Gastrocnemius medialis (tissue), 4 donors: Measurements from ENCODE around the gene ATXN1. TPM values are rescaled to one million over a fixed set of nuclear protein-coding genes. Genes with fewer than 3 reads are reported as not detected.
A peak's percentile ranks its signal among the peaks of the same experiment; 100 is the strongest.

ENCODE experiments used
- ATAC-seq, 2 donors: fragments of 150-250 bp; one replicate each; pipeline ENCODE4 v1.9.1; 2016
- DNase-seq, 2 donors: peaks; one replicate each; pipeline ENCODE4 v3.0.0-alpha.2; 2019
- H3K27ac ChIP-seq, 4 donors: fragments of 200-600 bp; sonication (generic); 1 replicate in 1 of 4; 2 replicates in 3 of 4; pipeline ENCODE4 v1.5.1; 2016 to 2018; ENCODE audit warnings: mild to moderate bottlenecking in 2 of 4, moderate library complexity in 1 of 4
- H3K27me3 ChIP-seq, 3 donors: fragments of 200-600 bp; sonication (generic) in 2 of 3; 1 replicate in 1 of 3; 2 replicates in 2 of 3; pipeline versions ENCODE4 v1.5.1 to v1.6.0; 2016 to 2019; ENCODE audit warnings: mild to moderate bottlenecking in 1 of 3, moderate library complexity in 1 of 3
- H3K36me3 ChIP-seq, 2 donors: fragments of 200-600 bp; sonication (generic) in 1 of 2; one replicate each; pipeline ENCODE4 v1.5.1; 2017 to 2018
- H3K4me1 ChIP-seq, 2 donors: fragments of 200-600 bp; sonication (generic) in 1 of 2; one replicate each; pipeline ENCODE4 v1.5.1; 2016 to 2017; ENCODE audit warnings: mild to moderate bottlenecking in 2 of 2
- H3K4me3 ChIP-seq, 4 donors: fragments of 200-600 bp; sonication (generic) in 3 of 4; 1 replicate in 1 of 4; 2 replicates in 3 of 4; pipeline ENCODE4 v1.5.1; 2016 to 2019; ENCODE audit warnings: mild to moderate bottlenecking in 2 of 4
- H3K9me3 ChIP-seq, 3 donors: fragments of 200-600 bp; sonication (generic) in 2 of 3; 1 replicate in 1 of 3; 2 replicates in 2 of 3; pipeline ENCODE4 v1.5.1; 2016 to 2019
- CTCF ChIP-seq, 5 experiments: fragments of 450-650 bp in 3 of 5; fragments of 200-600 bp in 2 of 5; sonication (generic) in 2 of 5; IDR thresholded peaks in 4 of 5; conservative IDR thresholded peaks in 1 of 5; 1 replicate in 4 of 5; 2 replicates in 1 of 5; pipeline ENCODE4 v1.5.1; 2016 to 2019; ENCODE audit warnings: antibody characterized with exemption in 5 of 5, mild to moderate bottlenecking in 3 of 5, moderate library complexity in 3 of 5
- POLR2A ChIP-seq, 2 donors: fragments of 450-650 bp; IDR thresholded peaks; one replicate each; pipeline ENCODE4 v1.6.1; 2017; ENCODE audit warnings: antibody characterized with exemption in 2 of 2, mild to moderate bottlenecking in 2 of 2, moderate library complexity in 2 of 2
- in situ Hi-C, 4 donors: fragments of 200-750 bp; cut with MboI; loops; one replicate each; pipeline versions ENCODE4 v1.15.0 to v1.8.0; 2017; ENCODE audit warnings: low sequenced_read_pairs in 4 of 4
- intact Hi-C: fragments of 100-400 bp; cut with DNase I; formaldehyde crosslinking; loops from one replicate; pipeline ENCODE4 v1.15.1; 2023; ENCODE audit warnings: low total_unique reads
- total RNA-seq, 4 donors: library from RNA; depleted of rRNA; stranded (reverse); fragments of >200 nt; gene quantifications; one replicate each; pipeline versions ENCODE4 v1.1.0 to v1.2.3, GENCODE V29; 2016

ATXN1 gene
- total RNA-seq, result 10 to 100 TPM; 21.8 to 42.9 (median 33.1) TPM

GRCh38 chr6:16760516-16761470 is at the start of gene ATXN1:
ATXN1 (minus strand) TSS chr6:16761460.
- no peaks in the 10 kb centered on the region for H3K9me3 ChIP-seq
- H3K27me3 ChIP-seq, result no peaks in the 10 kb centered on the region
- intact Hi-C loops, result loop anchor here (2.0 to 10.0 kb wide), 7 partner anchors 20 to 944 kb away; partner anchors contain the start of gene NUP153
- DNase-seq, result peak; percentile 35 to 64
- H3K36me3 ChIP-seq, result no peaks in the 10 kb centered on the region
- H3K4me1 ChIP-seq, result peaks cover 33 to 40% of the 10 kb centered on the region in 2 donors
- TF ChIP-seq CTCF (IDR thresholded peaks at IDR 0.05 in 4 of 5, conservative IDR thresholded peaks at IDR 0.05 in 1 of 5), result no peak
- peak; percentile 63 to 74 for TF ChIP-seq POLR2A (IDR thresholded peaks at IDR 0.05)
- peak; percentile 11 to 23 for ATAC-seq
- H3K27ac ChIP-seq, result peak within 1 kb of the TSS; percentile 96 to 99 (median 98)
- in situ Hi-C loops, result loop anchor here in 2 of 4 donors (10.0 kb wide), 1 partner anchor 246 kb away; no protein-coding TSS in a partner anchor
- H3K4me3 ChIP-seq, result peak within 1 kb of the TSS; percentile 85 to 97 (median 91)

- no peak overlapping the region for H3K27ac ChIP-seq
- intact Hi-C loops, result no loop called here
- H3K36me3 ChIP-seq, result peaks cover 0 to 3% of the 10 kb centered on the region in 2 donors
- DNase-seq, result no peak
- in situ Hi-C loops, result loop anchor here in 1 of 4 donors (25.0 kb wide), 1 partner anchor 152 kb away; no protein-coding TSS in a partner anchor
- no peaks in the 10 kb centered on the region for H3K27me3 ChIP-seq
- no peak for TF ChIP-seq CTCF (IDR thresholded peaks at IDR 0.05 in 4 of 5, conservative IDR thresholded peaks at IDR 0.05 in 1 of 5)
- TF ChIP-seq POLR2A (IDR thresholded peaks at IDR 0.05), result no peak
- H3K4me3 ChIP-seq, result no peak overlapping the region
- no peaks in the 10 kb centered on the region for H3K9me3 ChIP-seq
- no peak for ATAC-seq
- peaks cover 0 to 4% of the 10 kb centered on the region in 2 donors for H3K4me1 ChIP-seq
Measured at GRCh38 chr6:16810411-16810810, 49.2 kb upstream of the ATXN1 start.

GRCh38 chr6:16809753-16810358 is 48.6 kb upstream of the ATXN1 start:
- H3K4me3 ChIP-seq, result no peak overlapping the region
- DNase-seq (no peak), ATAC-seq (no peak)
- H3K27me3 ChIP-seq, result no peaks in the 10 kb centered on the region
- TF ChIP-seq CTCF (IDR thresholded peaks at IDR 0.05 in 4 of 5, conservative IDR thresholded peaks at IDR 0.05 in 1 of 5), result no peak
- no peak for TF ChIP-seq POLR2A (IDR thresholded peaks at IDR 0.05)
- in situ Hi-C loops (loop anchor here in 1 of 4 donors (25.0 kb wide), 1 partner anchor 152 kb away; no protein-coding TSS in a partner anchor), intact Hi-C loops (loop anchor here (10.0 kb wide), 1 partner anchor 155 kb away; no protein-coding TSS in a partner anchor)
- no peak overlapping the region for H3K27ac ChIP-seq
- peaks cover 0 to 3% of the 10 kb centered on the region in 2 donors for H3K36me3 ChIP-seq
- H3K9me3 ChIP-seq, result no peaks in the 10 kb centered on the region
- peaks cover 0 to 9% of the 10 kb centered on the region in 2 donors for H3K4me1 ChIP-seq

GRCh38 chr6:16807956-16808355 is 46.7 kb upstream of the ATXN1 start:
- ATAC-seq (no peak), DNase-seq (no peak)
- H3K27ac ChIP-seq, result no peak overlapping the region
- H3K9me3 ChIP-seq, result no peaks in the 10 kb centered on the region
- no peaks in the 10 kb centered on the region for H3K27me3 ChIP-seq
- no peak overlapping the region for H3K4me3 ChIP-seq
- H3K36me3 ChIP-seq, result peaks cover 0 to 3% of the 10 kb centered on the region in 2 donors
- intact Hi-C loops (loop anchor here (10.0 kb wide), 1 partner anchor 157 kb away; no protein-coding TSS in a partner anchor), in situ Hi-C loops (loop anchor here in 1 of 4 donors (25.0 kb wide), 1 partner anchor 154 kb away; no protein-coding TSS in a partner anchor)
- peaks cover 0 to 9% of the 10 kb centered on the region in 2 donors for H3K4me1 ChIP-seq
- no peak for TF ChIP-seq POLR2A (IDR thresholded peaks at IDR 0.05)
- no peak for TF ChIP-seq CTCF (IDR thresholded peaks at IDR 0.05 in 4 of 5, conservative IDR thresholded peaks at IDR 0.05 in 1 of 5)
